ENCODE measurements around the gene BCL10. TPM values are rescaled to one million over a fixed set of nuclear protein-coding genes. Genes with fewer than 3 reads are reported as not detected.
"Not testable (repeated sequence)": the region's sequence is repeated elsewhere in the genome, so short reads cannot be mapped to it uniquely, and the experiment has no call there.

BCL10 gene
- total RNA-seq, 1 experiment from 2014 or later, result 33.8 TPM

GRCh38 chr1:85258536-85259117 is 17.8 kb downstream of the BCL10 start:
- peaks cover 8 to 13% of the 10 kb centered on the region in 2 experiments; a peak in 3 of 4 replicates for H3K4me1 ChIP-seq (ENCODE audit: control insufficient read depth in 1 of 2, insufficient read depth in 2 of 2, low read length in 2 of 2)
- peak overlapping the region; percentile 83 to 84 for H3K4me3 ChIP-seq (replicated peaks in 1 of 2; ENCODE audit: low read depth in 1 of 2, low read length in 2 of 2)
- TF ChIP-seq ZFX (IDR thresholded peaks at IDR 0.05) (no peak), ZNF274 (IDR thresholded peaks at IDR 0.05; ENCODE audit: low read depth, low read length) (no peak), SRF (IDR thresholded peaks at IDR 0.05; ENCODE audit: low read depth) (no peak), EGR1 (IDR thresholded peaks at IDR 0.05; ENCODE audit: low read depth) (no peak), EZH2 (IDR thresholded peaks at IDR 0.05) (no peak), SP1 (IDR thresholded peaks at IDR 0.05; ENCODE audit: low read depth) (no peak), CBX3 (IDR thresholded peaks at IDR 0.05; ENCODE audit: low read depth) (no peak), YY1 (IDR thresholded peaks at IDR 0.05; ENCODE audit: extremely low read depth, insufficient replicate concordance, low read depth, low read length) (no peak), FOSL1 (IDR thresholded peaks at IDR 0.05; ENCODE audit: low read depth) (no peak)
- no peaks in the 10 kb centered on the region for H3K27me3 ChIP-seq (ENCODE audit: insufficient read depth, low read length)
- H2AFZ ChIP-seq (ENCODE audit: low read depth, low read length, poor library complexity, severe bottlenecking), result no peak overlapping the region
- no TSS peak for BruUV-seq (replicated peaks)
- peaks cover 56% of the 10 kb centered on the region for H3K79me2 ChIP-seq (ENCODE audit: insufficient read depth, low read length)
- ChIA-PET CTCF (interaction anchor here (0.6 to 7.2 kb wide), 14 partner anchors 8 to 317 kb away, joined by 3 to 265 read pairs (median 7); partner anchors contain the start of gene BCL10), POLR2A (interaction anchor here (1.0 kb wide), 1 partner anchor 314 kb away, joined by 3 read pairs; no protein-coding TSS in a partner anchor), RAD21 (ENCODE audit: low non-redundant PET in 1 of 2, low total read pairs in 2 of 2, uncharacterized antibody in 2 of 2, unreplicated experiment in 2 of 2) (interaction anchor here (1.7 to 2.0 kb wide), 2 partner anchors 18 to 314 kb away, joined by 6 to 8 read pairs (median 6); partner anchors contain the start of gene BCL10 (in 1 of the 2))
- peaks cover 0 to 6% of the 10 kb centered on the region in 2 experiments; a peak in 1 of 4 replicates for H3K9me3 ChIP-seq (ENCODE audit: control insufficient read depth in 1 of 2, insufficient read depth in 1 of 2, low read depth in 1 of 2, low read length in 2 of 2)
- H3K9ac ChIP-seq (ENCODE audit: low read length), result peak overlapping the region; percentile 80
- no peaks in the 10 kb centered on the region for H3K9me2 ChIP-seq (ENCODE audit: insufficient read depth)
- peaks cover 12% of the 10 kb centered on the region; the same call in 1 of the 2 replicates for H4K20me1 ChIP-seq (ENCODE audit: insufficient read depth)
- intact Hi-C loops (cut with micrococcal nuclease), result loop anchor here (1.0 kb wide), 2 partner anchors 149 to 313 kb away; no protein-coding TSS in a partner anchor
- DNase-seq (ENCODE audit: low read depth, low spot score) (no peak), ATAC-seq (peak; percentile 7)
- H3K27ac ChIP-seq (ENCODE audit: low read depth, low read length), result no peak overlapping the region
- peak overlapping the region; percentile 84 for H3K4me2 ChIP-seq (ENCODE audit: low read length)
- peaks cover 25% of the 10 kb centered on the region in 2 experiments; a peak in 3 of 4 replicates for H3K36me3 ChIP-seq (ENCODE audit: control insufficient read depth in 1 of 2, insufficient read depth in 2 of 2, low read length in 2 of 2)

- DNase-seq (ENCODE audit: low read depth, low spot score); H3K4me2 ChIP-seq (ENCODE audit: low read length); H3K9me2 ChIP-seq (ENCODE audit: insufficient read depth); H3K27me3 ChIP-seq (ENCODE audit: insufficient read depth, low read length); BruUV-seq (replicated peaks); H3K9me3 ChIP-seq (ENCODE audit: control insufficient read depth in 1 of 2, insufficient read depth in 1 of 2, low read depth in 1 of 2, low read length in 2 of 2); H2AFZ ChIP-seq (ENCODE audit: low read depth, low read length, poor library complexity, severe bottlenecking); intact Hi-C loops (cut with micrococcal nuclease); H3K9ac ChIP-seq (ENCODE audit: low read length); POLR2A ChIA-PET; H4K20me1 ChIP-seq (ENCODE audit: insufficient read depth); ATAC-seq; H3K4me1 ChIP-seq (ENCODE audit: control insufficient read depth in 1 of 2, insufficient read depth in 2 of 2, low read length in 2 of 2); H3K27ac ChIP-seq (ENCODE audit: low read depth, low read length); H3K4me3 ChIP-seq (replicated peaks in 1 of 2; ENCODE audit: low read depth in 1 of 2, low read length in 2 of 2): not testable (repeated sequence)
- H3K36me3 ChIP-seq (ENCODE audit: control insufficient read depth in 1 of 2, insufficient read depth in 2 of 2, low read length in 2 of 2), result peaks cover 10 to 12% of the 10 kb centered on the region in 2 experiments
- RAD21 ChIA-PET (ENCODE audit: low non-redundant PET in 1 of 2, low total read pairs in 2 of 2, uncharacterized antibody in 2 of 2, unreplicated experiment in 2 of 2), result interaction anchor here in 1 of 2 experiments (0.6 kb wide), 1 partner anchor 23 kb away, joined by 3 read pairs; no protein-coding TSS in a partner anchor
- H3K79me2 ChIP-seq (ENCODE audit: insufficient read depth, low read length), result peaks cover 17% of the 10 kb centered on the region
- CTCF ChIA-PET, result interaction anchor here (1.4 to 3.1 kb wide), 4 partner anchors 10 to 304 kb away, joined by 4 to 12 read pairs (median 8); partner anchors contain the start of gene C1orf52
Measured at GRCh38 chr1:85249042-85249441, 27.4 kb downstream of the BCL10 start.

All from HCT116 (cell line).